Vagina (tissue), 2 donors: ENCODE data around the gene MAP7.

Experiments
- POLR2AphosphoS5 ChIP-seq, 2 donors: sonication (generic); formaldehyde crosslinking; IDR thresholded peaks; one replicate each; pipeline ENCODE4 v1.9.0; 2017; ENCODE audit warnings: antibody characterized with exemption in 2 of 2, mild to moderate bottlenecking in 2 of 2, low read depth in 1 of 2; ENCODE audit not compliant: insufficient read depth in 1 of 2
- TF ChIP-seq, protein P1 (sequence below), 3 experiments: fragments of 450-650 bp in 2 of 3; fragments of 200-600 bp in 1 of 3; sonication (generic) in 1 of 3; IDR thresholded peaks; one replicate each; pipeline ENCODE4 v1.5.1; 2017 to 2019; ENCODE audit warnings: antibody characterized with exemption in 3 of 3, mild to moderate bottlenecking in 2 of 3, moderate library complexity in 2 of 3

DNA sequence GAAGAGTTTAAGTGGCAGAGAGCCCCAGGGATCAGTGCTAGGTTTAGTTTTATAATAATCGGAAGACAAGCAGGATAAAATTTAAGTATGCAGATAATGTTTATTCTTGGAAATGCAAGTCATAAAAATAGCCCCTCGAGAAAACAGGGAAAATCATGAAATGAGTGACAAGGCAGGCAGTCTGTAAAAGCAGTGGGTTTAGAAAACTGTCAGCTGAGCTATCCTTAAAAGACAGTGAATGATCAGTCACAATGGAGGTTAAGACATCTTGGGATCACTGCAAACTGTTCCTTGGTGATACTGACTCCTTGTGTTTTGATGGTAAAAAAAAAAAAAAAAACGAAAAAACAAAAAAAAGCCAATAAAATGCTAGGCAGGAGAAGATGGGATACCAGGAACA is 199.3 kb downstream of the MAP7 start:
- TF ChIP-seq POLR2AphosphoS5 (IDR thresholded peaks at IDR 0.05; ENCODE audit: insufficient read depth in 1 of 2, low read depth in 1 of 2), result no peak
- TF ChIP-seq, protein P1, sequence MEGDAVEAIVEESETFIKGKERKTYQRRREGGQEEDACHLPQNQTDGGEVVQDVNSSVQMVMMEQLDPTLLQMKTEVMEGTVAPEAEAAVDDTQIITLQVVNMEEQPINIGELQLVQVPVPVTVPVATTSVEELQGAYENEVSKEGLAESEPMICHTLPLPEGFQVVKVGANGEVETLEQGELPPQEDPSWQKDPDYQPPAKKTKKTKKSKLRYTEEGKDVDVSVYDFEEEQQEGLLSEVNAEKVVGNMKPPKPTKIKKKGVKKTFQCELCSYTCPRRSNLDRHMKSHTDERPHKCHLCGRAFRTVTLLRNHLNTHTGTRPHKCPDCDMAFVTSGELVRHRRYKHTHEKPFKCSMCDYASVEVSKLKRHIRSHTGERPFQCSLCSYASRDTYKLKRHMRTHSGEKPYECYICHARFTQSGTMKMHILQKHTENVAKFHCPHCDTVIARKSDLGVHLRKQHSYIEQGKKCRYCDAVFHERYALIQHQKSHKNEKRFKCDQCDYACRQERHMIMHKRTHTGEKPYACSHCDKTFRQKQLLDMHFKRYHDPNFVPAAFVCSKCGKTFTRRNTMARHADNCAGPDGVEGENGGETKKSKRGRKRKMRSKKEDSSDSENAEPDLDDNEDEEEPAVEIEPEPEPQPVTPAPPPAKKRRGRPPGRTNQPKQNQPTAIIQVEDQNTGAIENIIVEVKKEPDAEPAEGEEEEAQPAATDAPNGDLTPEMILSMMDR (IDR thresholded peaks at IDR 0.05), result no peak
